T-helper 1 cell (primary cell): ENCODE results near the gene FUS.
"Not testable (repeated sequence)": the region's sequence is repeated elsewhere in the genome, so short reads cannot be mapped to it uniquely, and the experiment has no call there.

ENCODE experiments used
- DNase-seq, 5 donors: peaks; one replicate each; pipeline ENCODE4 v3.0.0-alpha.2; 2012 to 2020

FUS gene

GRCh38 chr16:31187808-31188189 lies 7.9 kb downstream of the FUS start:
- no peak for DNase-seq

DNA sequence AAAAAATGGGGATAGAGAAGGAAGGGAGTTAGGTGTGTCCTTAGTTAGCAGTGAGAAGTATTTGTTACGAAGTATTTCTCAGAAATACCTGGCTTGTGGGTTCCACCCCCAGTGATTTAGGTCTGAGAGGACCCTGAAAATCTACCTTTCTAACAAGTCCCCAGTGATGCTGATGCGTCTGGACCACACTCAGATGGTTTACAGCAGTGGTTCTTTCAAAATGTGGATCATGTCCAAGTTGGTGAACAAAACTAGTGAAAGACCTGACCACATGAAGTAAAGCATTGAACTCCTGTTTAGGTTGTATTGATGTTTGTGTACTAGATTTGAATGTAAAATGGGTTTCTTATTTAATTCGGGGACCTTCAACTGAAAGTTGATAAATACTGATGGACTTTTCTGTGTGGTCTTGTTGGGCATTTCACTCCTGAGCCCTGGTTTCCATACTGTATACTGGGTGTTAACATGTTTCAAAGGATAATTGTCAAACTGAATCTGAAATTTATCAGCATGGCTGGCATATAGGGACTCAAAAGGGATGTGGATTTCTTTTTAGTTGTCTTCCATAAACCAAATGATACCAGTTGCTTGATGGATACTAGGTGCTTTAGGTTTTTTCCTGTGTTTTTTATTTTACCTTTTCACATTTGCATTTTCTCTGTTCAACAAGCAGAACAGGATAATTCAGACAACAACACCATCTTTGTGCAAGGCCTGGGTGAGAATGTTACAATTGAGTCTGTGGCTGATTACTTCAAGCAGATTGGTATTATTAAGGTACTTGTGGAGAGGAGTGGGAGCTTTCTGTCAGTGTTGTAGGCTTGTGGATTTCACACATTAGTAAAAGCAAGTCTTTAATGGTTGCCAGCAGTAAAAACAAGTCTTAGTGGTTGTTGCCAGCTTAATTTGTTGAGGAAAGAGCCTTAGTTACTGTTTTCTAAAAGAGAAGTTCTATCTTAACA lies 8.8 kb downstream of the FUS start:
- no peak for DNase-seq

- DNase-seq: no peak
Measured at GRCh38 chr16:31189412-31189778, 9.5 kb downstream of the FUS start.

DNA sequence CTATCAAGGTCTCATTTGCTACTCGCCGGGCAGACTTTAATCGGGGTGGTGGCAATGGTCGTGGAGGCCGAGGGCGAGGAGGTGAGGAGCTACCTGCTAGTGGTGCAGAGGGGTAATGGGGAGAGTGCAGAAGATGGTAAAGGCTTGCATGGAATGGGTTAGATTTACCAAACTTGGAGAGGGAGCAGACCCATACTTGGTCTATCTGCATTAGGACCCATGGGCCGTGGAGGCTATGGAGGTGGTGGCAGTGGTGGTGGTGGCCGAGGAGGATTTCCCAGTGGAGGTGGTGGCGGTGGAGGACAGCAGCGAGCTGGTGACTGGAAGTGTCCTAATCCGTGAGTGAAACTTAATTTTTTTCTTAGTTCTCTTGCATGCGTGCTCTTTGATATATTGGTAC lies 10.1 kb downstream of the FUS start:
- DNase-seq: no peak

- DNase-seq: no peak
Measured at GRCh38 chr16:31190818-31191444, 11.0 kb downstream of the FUS start.

DNA sequence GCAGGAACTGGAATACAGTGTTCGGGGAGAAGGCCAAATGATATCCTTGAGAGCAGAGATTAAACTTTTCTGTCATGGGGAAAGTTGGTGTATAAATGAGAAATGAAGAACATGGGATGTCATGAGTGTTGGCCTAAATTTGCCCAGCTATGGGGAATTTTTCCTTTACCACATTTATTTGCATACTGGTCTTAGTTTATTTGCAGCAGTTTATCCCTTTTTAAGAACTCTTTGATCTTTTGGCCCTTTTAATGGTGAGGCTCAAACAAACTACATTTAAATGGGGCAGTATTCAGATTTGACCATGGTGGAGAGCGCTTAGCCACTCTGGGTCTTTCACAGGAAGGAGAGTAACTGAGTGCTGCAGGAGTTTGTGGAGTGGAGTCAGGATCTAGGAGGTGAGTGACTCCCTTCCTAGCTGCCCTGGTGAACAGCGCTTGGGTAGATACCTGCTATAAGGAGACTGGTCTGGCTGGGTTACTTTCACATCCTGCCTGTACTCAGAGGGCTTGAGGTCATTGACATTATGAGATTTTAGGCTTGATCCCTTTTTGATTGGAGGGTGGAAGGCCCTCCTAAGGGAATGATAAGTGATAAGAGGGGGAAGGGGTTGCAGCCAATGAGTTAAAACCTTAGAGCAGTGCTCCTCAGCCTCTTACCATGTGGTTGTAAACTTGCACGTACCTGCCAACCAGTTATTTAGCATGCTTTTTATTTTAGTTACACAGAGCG lies 11.9 kb downstream of the FUS start:
- DNase-seq: no peak

GRCh38 chr16:31192856-31193642 lies 13.1 kb downstream of the FUS start:
- DNase-seq: no peak

DNA sequence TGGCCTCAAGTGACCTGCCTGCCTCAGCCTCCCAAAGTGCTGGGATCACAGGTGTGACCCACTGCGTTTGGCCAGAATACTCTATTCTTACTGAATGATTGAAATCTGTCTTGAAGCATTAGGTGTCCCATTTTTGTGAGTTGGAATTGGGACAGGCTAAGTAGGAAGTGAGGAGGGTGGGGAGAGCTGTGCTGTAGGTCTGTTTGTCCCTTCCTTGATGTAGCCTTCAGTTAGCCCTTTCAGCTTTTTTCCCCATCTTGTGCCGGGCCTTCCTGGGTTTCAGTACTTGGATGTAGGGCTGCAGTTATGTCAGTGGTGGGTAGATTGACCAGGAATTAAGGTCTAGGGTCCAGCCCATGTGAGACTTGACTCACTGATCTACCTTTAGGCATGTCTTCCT lies 13.9 kb downstream of the FUS start:
- DNase-seq: no peak

- no peak for DNase-seq
Measured at GRCh38 chr16:31194898-31195297, 15.0 kb downstream of the FUS start.

DNA sequence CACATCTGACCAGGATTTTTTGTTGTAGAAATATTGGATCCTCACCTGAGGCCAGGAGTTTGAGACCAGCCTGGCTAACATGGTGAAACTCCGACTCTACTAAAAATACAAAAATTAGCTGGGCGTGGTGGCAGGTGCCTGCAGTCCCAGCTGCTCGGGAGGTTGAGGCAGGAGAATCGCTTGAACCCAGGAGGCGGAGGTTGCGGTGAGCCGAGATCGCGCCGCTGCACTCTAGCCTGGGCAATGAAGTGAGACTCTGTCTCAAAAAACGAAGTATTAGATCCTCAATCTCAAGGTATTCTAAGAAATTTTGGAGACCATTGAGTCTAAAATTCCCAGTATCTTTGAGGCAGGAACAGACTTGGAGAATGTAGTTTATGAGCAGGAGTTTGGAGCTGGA lies 15.9 kb downstream of the FUS start:
- not testable (repeated sequence) for DNase-seq

GRCh38 chr16:31196324-31197088 lies 16.6 kb downstream of the FUS start:
- no peak for DNase-seq

- no peak for DNase-seq
Measured at GRCh38 chr16:31198207-31198882, 18.4 kb downstream of the FUS start.

DNA sequence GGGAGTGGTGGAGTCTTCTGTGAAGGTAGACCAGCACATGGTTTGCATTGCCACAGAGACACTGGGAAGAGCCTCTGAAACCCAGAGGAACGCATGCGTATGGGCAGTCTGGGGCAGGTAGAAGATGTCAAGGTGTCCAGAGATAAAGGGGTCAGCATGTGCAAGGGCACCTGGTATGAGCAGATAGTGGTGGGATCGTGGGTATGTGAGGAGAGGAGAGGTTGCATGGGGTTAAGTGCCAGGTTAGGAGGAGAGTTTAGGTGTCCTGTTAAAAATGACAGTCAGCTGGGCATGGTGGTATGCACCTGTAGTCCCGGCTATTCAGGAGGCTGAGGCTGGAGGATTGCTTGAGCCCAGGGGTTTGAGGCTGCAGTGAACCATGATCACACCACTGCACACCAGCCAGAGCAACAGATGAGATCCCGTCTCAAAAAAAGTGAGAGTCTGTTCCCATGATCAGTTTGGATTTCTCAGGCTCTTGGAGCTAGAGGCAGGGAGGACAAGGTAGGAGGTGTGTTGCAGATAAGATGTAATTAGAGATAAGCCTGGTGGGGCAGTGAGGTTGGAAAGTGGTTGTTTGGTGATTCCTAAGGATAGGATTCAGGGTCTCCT lies 19.6 kb downstream of the FUS start:
- DNase-seq: no peak

DNA sequence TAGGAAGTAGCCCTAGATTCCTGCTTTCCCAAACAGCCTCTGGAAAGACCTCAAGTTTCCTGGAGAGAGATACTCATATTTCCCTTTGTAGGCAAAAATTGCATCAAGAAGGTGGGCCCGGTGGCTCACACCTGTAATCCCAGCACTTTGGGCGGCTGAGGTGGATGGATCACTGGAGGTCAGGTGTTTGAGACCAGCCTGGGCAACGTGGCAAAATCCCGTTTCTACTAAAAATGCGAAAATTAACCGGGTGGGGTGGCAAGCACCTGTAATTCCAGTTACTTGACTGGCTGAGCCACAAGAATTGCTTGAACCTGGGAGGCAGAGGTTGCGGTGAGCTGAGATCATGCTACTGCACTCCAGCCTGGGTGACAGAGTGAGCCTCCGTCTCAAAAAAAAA lies 20.2 kb downstream of the FUS start:
- DNase-seq: not testable (repeated sequence)

GRCh38 chr16:31200821-31201568 lies 21.1 kb downstream of the FUS start:
- peak in 3 of 5 donors; percentile 34 to 74 (median 34) for DNase-seq

DNA sequence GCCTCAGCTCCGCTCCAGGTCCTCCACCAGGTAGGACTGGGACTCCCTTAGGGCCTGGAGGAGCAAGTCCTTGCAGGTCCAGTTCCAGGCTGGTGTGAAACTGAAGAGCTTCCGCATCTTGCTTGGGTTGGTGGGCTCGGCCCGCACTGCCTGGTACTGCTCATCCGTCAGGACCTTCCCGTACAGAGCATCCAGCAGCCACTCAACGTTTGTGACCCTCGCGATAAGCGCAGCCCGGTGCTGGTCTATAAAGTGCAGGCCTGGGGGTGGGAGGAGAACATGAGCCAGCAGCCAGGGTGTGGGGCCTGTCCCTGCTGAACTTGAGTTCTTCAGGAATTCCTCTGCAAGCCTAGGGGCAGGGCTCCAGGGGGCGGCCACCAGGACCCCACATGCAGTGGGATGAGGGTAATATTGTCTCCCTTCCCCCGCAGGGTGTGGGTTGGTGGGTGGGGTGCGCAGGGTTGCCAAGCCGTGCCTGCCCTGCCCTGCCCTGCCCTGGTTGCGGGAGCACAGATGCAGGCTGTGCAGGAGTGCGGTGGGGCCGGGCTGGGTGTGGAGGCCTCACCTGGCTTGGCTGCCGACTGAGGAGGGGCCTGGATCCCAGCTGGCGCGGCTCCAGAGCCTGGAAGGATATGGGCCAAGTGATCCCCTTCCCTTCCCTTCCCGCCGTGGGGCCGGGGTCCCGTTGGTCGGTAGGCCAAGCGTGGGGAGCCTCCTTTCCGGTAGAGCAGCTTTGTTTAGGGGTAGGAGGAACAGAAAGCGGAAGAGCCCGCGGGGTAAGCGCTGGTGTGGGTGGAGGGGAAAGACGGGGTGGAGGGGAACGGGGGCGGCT lies 21.9 kb downstream of the FUS start:
- DNase-seq: peak in 2 of 5 donors; percentile 23 to 59

DNA sequence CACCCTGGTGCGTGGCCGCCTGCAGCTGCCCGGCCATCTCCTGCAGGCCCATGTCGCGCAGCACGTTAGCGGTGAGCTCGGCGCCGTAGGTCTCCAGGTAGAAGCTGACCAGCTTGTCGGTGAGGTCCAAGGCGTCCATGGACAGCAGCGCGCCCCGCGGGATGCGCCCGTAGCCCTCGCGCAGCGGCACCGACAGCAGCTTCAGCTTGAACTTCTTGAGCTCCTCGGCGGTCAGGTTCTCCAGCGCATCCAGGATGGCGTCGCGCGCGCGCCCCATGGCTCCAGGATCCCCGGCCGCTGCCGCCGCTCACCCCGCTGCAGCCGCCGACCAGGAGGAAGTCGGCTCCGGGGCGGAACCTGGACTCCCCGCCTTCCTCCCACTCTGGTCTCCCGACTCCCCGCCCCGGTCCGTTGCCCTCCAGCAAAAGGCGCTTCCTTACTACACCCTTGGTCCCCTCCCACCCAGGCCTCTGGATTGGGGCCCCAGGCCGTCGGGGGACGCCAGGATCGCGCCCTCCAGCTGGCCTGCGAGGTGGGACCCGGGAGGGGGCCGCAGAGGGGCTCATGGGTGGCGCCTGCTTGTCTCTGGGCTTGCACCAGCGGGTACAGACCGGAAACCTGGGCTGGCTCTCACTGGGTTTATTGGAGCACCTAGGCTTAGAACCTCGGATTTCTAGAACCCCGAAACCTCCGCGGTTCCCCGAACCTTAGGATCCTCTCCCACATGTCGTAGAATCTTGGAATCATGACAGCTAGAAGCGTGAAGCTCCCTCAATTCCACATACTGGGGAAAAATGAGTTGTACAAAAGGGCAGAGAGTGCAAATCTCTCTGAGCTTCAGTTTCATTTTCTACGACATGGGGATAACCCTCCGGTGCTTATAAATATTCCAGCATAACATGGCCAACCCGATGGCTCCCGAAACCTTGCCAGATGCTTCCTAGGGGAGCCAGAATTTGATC lies 22.8 kb downstream of the FUS start, which contains the start of gene PYCARD:
PYCARD (minus strand) TSS at position 347 of the 962 bp plus-strand sequence; CDS start at position 277, 70 bp downstream.
- DNase-seq: peak in 2 of 5 donors; percentile 36 to 46
